Stimulated activated CD4-positive, alpha-beta T cell treated with anti-CD3 and anti-CD28 coated beads, TNF-alpha, amount 100 ng/mL, for 48 hours (primary cell): ENCODE results near the gene CEMP1.
A peak's percentile ranks its signal among the peaks of the same experiment; 100 is the strongest.

Experiments used
- DNase-seq, 3 donors: peaks; one replicate each; pipeline ENCODE4 v3.0.0-alpha.2; 2020; ENCODE audit warnings: low read depth in 3 of 3

CEMP1 gene

DNA sequence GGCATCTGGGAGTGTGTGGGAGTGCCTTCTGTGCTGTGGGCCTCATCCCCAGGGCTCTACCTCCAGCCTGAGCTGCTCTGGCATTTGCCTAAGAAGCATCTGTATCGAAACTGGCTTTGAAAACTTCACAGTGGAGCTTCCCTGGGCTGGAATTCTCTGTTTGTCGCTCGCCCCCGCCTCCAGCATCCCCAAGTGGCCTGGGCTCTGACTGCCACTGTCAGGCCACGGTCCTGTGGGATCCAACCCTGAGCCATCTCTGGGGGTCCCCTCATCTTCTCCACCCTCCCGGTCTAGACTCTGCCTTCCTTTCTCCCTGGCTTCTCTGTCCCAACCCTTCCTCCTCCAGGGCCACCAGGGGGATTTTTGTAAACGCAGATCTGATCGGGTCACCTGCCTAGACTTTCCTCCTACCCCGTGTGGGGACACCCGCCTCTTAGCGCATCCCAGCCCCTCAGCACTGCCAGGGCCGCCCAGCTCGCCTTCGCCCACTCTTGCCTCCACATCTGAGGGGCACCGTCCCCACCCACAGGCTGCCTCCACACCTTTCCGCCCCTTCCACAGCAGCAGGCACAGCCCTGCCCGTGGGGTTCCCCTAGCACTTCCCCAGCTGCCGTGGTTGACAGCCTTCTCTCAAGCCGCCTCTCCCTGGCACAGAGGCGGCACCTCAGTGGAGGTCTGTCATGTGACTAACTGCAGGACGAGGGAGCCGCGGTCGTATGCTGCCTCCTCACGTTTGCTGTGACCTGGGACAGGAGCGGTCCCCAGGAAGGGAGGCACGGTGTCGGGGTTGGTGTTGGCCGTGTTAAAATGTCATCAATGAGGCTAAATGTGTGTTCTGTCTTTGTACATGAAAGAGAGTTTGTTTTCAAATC is 44.3 kb downstream of the CEMP1 start:
- peak; percentile 48 to 63 (median 55) for DNase-seq

DNA sequence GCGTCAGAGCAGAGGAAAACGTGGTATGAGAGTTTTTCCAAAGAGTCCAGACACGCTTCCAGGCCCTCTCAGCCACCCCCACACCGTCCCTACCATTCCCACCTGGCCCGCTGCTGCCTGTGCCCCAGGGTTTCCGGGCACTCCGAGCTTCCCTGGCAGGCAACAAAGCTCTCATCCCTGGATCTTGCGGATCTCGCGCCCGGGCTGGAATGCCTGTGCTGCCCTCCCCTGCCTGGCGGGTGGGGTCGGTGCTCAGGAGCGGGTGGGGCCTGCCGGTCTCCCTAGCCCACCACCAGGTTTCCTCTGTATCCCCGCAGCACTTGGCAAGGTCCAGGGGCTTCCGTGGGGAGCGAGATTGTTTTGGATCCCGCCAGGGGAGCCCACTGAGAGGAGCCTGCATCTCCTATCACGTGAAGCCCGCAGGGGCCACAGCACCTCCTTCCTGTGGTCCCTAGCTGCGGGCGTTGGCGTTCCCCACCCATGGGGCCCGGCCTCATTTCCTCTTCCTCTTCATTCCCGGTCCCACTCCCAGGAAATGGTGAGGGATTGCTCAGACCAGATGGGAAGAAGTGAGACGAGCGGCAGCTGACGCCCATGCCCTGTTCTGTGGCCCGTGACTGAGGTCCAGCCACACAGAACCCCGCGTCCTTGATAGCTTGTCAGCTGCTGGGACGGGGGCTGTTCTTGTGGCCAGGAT is 45.2 kb downstream of the CEMP1 start:
- DNase-seq, result no peak

DNA sequence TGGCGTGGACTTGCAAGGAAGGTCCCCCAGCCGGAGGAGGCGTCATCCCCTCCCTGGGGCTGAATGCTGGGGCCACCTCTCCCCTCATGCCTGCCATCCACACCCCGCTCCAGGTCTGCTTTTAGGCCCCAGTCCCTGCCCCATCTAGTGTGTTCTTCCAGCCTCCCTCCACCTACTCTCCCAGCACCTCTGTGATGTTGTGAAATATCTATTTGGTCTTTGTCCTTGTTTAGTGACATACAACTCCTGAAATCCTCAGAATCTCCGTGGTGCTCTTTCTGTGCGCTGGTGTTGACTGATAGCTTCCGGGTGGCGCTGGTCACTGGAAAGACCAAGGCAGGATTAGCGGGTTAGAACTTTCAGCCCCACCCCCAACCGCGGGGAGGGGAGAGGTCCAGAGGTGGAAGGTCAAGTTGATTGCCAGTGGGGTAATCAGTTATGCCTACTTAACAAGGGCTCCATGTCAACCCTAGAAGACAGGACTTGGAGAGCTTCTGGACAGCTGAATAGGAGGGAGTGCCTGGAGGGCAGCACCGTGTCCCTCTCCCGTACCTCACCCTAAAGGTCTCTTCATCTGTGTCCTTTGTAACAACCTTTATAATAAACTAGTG is 46.2 kb downstream of the CEMP1 start:
- DNase-seq, result no peak

DNA sequence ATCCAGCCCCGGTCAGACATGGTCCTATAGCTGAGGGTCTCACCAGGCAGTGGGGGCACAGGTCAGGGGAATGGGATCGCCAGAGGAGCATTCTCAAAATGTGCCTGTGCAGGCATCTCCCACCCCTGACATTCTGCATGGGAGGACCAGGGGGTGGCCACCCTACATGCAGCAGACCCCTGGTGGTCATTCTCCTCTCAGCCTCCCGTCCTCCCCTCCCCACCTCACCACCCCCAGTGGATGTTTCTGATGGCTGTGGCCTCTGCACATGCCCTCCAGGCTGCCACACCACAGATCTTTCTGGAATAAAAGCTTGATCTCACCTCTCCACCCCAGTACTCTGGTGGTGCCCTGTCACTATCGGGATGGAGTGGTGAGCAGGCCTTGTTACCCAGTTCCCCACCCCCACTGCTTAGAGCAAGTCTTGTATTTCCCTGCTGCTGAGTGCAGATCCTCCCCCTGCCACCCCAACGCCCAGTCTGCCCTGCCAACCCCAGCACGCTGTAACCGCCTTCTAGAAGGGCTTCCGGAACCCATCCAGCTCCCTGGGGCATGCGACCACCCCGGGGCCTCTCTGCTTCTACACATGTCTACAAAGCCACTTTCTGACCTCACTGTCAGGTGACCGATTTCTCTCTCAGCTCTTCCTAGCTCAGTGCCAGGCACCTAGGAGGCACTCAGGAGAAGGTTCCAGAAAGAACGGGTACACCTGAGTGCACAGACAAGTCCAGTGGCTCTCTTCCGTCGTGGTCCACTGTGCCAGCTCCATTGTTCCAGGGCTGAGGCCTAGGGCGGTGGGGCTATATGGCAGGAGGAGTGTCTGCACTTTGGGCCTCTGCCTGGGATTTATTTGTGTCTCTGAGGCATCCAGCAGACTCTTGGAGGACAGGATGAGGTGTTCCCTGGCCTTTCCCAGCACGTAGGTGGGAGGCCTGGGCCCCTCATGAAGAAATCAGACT is 47.0 kb downstream of the CEMP1 start:
- no peak for DNase-seq

DNA sequence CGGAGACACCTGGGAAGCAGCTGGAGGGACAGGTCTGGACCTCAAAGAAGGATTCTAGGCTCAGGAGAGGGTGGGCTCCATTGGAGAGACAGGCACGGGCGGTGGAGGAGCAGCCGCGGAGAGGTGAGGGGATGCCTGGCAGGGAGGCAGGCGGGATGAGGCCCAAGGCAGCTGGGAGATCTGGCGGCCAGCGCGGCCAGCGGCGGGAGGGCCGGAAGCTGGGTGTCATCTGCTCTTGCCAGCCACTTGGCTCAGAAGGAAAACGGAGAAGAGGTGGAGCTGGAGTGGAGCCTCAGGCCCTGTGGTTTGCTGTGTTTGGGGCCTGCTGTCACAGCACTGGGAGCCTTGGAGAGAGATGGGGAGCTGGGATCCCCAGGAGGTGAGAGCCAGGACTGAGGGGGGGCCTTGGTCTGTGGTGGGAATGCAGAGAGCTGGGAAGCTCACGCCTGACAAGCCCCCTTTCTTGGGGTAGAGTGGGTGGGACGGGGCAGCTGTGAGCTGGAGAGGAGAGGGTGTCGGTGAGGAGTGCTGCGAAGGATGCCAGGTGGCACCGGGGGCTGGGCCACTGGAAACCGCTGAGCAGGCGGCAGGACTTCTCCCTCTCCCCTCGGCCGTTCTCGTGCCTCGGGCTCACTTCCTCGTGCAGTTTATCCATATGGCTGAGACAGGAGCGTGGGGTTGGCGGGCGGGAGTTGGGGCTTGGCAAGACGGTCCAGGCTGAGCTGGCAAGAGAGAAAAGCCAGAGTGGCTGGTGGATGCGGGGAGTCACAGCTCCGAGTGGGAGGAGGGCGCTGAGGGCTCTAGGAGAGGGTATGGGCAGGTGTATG is 48.3 kb downstream of the CEMP1 start:
- DNase-seq, result no peak

DNA sequence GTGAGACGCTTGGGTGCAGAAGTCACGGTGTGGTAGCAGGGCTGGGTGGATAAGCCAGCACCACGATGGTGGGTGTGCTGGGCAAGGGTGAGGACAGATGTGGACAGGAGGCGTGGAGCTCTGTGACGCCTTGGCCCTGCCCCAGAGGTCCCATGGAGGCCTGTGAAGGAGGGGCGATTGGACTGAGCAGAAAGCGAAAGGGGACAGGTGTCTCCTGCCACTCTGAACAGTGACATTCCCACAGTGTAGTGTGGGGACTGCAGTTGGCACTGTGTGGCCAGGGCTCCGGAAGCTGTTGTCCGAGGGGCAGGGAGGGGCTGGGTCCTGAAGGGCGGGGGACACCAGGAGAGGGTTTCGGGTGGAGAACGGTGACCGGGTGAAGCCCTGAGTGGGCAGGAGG is 49.0 kb downstream of the CEMP1 start:
- DNase-seq, result no peak

DNA sequence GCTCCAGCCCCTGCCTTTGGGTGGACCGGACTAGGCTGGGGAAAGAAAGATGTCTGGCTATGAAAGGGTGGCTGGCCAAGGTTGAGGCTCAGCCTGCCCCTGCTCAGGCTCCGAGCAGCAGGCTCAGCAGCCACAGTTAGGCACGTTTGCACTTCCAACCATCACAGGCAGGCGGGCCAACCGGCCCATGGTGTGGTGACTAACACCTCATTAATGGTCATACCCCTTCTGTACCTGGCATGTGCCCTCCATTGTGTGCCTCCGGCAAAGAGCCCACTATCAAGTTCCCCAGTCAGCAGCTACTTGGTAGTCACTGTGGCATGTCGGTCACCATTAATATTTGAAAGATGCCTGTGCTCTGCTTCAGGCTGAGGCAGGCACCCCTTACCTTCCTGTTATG is 49.5 kb downstream of the CEMP1 start:
- DNase-seq, result no peak

DNA sequence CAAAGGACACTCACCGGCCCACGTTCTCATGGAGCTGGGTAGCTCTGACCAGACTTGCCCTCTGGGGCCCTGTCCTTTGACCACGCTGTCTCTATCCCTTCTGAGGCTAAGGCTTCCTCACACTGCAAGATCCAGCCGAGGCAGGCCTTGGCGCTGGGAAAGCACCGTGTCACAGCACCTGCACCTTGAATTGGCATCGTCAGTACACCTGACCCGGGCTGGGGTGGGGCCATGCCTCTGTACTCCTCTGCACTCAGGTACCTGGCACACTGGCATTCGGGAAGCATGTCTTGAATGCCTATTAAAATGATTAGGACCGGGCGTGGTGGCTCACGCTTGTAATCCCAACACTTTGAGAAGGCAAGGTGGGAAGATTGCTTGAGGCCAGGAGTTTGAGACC is 50.3 kb downstream of the CEMP1 start:
- DNase-seq, result no peak
